Esophagus squamous epithelium (tissue), 5 donors: ENCODE results near the gene DNAJA3. TPM values are rescaled to one million over a fixed set of nuclear protein-coding genes. Genes with fewer than 3 reads are reported as not detected.

ENCODE experiments used
- DNase-seq: peaks from one replicate; lab custom pipeline; 2025; lab: John Stamatoyannopoulos, UW
- H3K27ac ChIP-seq, 4 donors: fragments of 200-600 bp; sonication (generic); one replicate each; pipeline ENCODE4 v1.5.1; 2016 to 2019; ENCODE audit warnings: mild to moderate bottlenecking in 1 of 4
- H3K27me3 ChIP-seq, 4 donors: fragments of 200-600 bp; sonication (generic); 1 replicate in 3 of 4; 2 replicates in 1 of 4; pipeline versions ENCODE4 v1.5.1 to v1.6.0; 2017 to 2021; ENCODE audit warnings: antibody characterized with exemption in 1 of 4
- H3K36me3 ChIP-seq, 3 donors: fragments of 200-600 bp; sonication (generic); one replicate each; pipeline ENCODE4 v1.5.1; 2016 to 2019
- H3K4me1 ChIP-seq, 3 donors: fragments of 200-600 bp; sonication (generic); one replicate each; pipeline ENCODE4 v1.5.1; 2017 to 2019
- H3K4me3 ChIP-seq, 4 donors: fragments of 200-600 bp; sonication (generic); 1 replicate in 3 of 4; 2 replicates in 1 of 4; pipeline ENCODE4 v1.5.1; 2016 to 2019; ENCODE audit warnings: mild to moderate bottlenecking in 2 of 4, moderate library complexity in 1 of 4
- H3K9me3 ChIP-seq, 3 donors: fragments of 200-600 bp; sonication (generic); one replicate each; pipeline ENCODE4 v1.5.1; 2016 to 2019
- POLR2A ChIP-seq, 4 donors: fragments of 450-650 bp; IDR thresholded peaks; one replicate each; pipeline ENCODE4 v1.6.1; 2017; ENCODE audit warnings: antibody characterized with exemption in 4 of 4, mild to moderate bottlenecking in 4 of 4, moderate library complexity in 3 of 4
- WGBS, 2 donors: methylation state at CpG; one replicate each; pipeline ENCODE4 v1.1.5; 2018; 5-methylcytosine and 5-hydroxymethylcytosine counted together
- intact Hi-C: fragments of 100-400 bp; cut with DNase I; formaldehyde crosslinking; loops from one replicate; pipeline ENCODE4 v1.15.0; 2022
- total RNA-seq, 4 donors: library from RNA; depleted of rRNA; stranded (reverse); fragments of >200 nt; gene quantifications; one replicate each; pipeline ENCODE4 v1.1.0, GENCODE V29; 2016
- TF ChIP-seq, protein P1 (sequence below), 6 experiments: fragments of 450-650 bp in 4 of 6; fragments of 200-600 bp in 2 of 6; sonication (generic) in 2 of 6; IDR thresholded peaks; one replicate each; pipeline ENCODE4 v1.5.1; 2016 to 2019; ENCODE audit warnings: antibody characterized with exemption in 6 of 6, mild to moderate bottlenecking in 4 of 6, moderate library complexity in 4 of 6
- donor health status: DM: yes; HTN: yes; CAD: no.

The DNAJA3 gene
- total RNA-seq, 4 donors from 2014 or later: 45.2 to 59.1 (median 49.1) TPM

DNA sequence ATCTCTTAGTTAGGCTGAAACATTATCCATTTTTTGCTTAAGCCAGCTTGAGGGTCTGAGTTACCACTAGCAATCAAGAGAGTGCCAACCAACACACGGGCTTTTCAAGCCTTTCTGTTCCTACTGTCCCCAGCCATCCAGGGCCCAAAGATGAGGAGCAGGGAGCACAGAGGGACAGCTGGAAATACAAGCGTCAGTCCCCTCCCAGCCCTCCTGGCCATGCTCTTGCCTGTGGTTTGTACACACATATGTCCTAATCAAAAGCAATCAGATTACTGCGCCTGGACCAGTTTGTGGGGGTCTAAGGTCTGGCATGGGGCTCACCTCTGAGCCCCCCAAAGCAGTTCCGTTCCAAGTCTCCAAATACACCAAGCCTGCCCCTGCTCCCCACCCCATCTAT, 12.8 kb upstream of the DNAJA3 start:
- TF ChIP-seq, protein P1, sequence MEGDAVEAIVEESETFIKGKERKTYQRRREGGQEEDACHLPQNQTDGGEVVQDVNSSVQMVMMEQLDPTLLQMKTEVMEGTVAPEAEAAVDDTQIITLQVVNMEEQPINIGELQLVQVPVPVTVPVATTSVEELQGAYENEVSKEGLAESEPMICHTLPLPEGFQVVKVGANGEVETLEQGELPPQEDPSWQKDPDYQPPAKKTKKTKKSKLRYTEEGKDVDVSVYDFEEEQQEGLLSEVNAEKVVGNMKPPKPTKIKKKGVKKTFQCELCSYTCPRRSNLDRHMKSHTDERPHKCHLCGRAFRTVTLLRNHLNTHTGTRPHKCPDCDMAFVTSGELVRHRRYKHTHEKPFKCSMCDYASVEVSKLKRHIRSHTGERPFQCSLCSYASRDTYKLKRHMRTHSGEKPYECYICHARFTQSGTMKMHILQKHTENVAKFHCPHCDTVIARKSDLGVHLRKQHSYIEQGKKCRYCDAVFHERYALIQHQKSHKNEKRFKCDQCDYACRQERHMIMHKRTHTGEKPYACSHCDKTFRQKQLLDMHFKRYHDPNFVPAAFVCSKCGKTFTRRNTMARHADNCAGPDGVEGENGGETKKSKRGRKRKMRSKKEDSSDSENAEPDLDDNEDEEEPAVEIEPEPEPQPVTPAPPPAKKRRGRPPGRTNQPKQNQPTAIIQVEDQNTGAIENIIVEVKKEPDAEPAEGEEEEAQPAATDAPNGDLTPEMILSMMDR (IDR thresholded peaks at IDR 0.05): no peak
- no peak for TF ChIP-seq POLR2A (IDR thresholded peaks at IDR 0.05)
- Histone ChIP-seq H3K36me3 (peaks cover 5 to 39% (median 6%) of the 10 kb centered on the region in 3 donors), H3K27ac (no peak overlapping the region), H3K27me3 (no peaks in the 10 kb centered on the region), H3K4me1 (peaks cover 18 to 80% (median 18%) of the 10 kb centered on the region in 3 donors), H3K4me3 (no peak overlapping the region), H3K9me3 (no peaks in the 10 kb centered on the region)
- intact Hi-C loops: no loop called here
- no peak for DNase-seq
- WGBS, 2 donors: 93 to 94% methylated on average over 3 to 4 of the region's 4 CpGs

DNA sequence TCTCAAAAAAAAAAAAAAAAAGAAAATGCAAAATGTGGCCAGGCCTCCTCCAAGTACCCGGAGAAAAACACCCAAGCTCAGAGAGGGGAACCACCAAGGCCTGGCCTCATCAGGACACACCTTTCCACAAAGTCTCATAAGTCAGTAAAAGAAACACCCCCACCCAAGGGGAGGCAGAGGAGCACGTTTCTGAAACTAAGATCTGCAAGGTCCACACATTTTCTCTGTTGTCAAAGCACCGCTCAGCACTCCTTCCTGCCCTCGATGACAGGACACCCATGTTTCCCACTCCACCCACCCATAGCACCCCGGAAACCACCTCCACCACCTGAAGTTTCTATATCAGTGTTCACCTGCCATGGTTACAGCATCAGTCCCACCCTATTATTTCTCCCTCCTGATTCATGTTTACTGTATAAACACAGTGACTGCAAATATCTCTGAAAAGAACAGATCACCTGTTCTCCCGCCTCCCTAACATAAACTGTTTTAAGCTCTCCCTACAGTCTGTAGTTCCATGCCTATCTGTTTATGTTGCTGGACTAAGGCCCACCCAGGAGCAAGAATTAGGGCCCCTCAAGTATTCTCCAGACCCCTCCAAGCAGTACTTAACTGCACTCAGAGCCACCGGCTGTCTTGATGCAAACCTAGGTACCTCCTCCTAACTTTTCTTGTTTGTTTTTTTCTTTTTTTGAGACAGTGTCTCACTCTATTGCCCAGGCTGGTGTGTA, 11.3 kb upstream of the DNAJA3 start:
- peak overlapping the region in 1 of 4 donors; percentile 93 for H3K27ac ChIP-seq

DNA sequence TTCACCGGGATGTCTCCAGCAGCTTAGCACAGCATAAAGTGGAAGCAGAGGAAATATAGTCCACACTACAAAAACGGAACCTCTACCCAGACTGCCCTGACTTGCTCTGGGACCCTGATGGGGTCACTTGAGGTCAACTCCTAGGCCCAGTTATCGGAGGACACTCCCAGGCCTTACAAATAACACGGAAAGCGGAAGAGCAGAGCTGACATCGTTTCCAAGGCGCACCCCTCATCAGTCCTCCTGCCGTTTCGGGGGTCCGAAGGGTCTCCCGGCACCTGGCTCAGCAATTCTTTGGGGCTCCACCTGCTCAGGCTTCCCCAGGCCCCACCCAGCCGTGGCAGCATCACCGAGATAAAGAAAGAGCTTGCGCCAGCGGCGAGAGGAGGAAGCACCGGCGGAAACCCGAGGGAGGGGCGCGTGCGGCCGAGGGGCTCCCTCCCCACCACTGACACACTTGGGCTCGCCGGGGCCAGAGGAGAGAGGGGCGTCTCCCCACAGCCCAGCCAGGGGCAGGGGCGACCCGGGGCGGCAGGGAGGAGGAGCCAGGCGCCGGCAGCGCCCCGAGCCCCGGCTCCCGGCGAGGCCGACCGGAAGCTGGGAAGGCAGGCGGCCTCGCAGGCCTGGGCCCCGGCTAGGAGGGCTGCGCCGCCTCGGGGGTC, 10.0 kb upstream of the DNAJA3 start:
- intact Hi-C loops: no loop called here

More for the DNA sequence above, 11.3 kb upstream of the DNAJA3 start:
- no peak for DNase-seq
- 74 to 91% methylated on average over 7 of the region's 7 CpGs for WGBS, 2 donors
- intact Hi-C loops: no loop called here
- Histone ChIP-seq H3K4me3 (no peak overlapping the region), H3K36me3 (peaks cover 5 to 31% (median 6%) of the 10 kb centered on the region in 3 donors), H3K4me1 (peaks cover 18 to 65% (median 18%) of the 10 kb centered on the region in 3 donors), H3K9me3 (no peaks in the 10 kb centered on the region), H3K27me3 (no peaks in the 10 kb centered on the region)
- no peak for TF ChIP-seq POLR2A (IDR thresholded peaks at IDR 0.05)
- TF ChIP-seq, protein P1 (IDR thresholded peaks at IDR 0.05): no peak

DNA sequence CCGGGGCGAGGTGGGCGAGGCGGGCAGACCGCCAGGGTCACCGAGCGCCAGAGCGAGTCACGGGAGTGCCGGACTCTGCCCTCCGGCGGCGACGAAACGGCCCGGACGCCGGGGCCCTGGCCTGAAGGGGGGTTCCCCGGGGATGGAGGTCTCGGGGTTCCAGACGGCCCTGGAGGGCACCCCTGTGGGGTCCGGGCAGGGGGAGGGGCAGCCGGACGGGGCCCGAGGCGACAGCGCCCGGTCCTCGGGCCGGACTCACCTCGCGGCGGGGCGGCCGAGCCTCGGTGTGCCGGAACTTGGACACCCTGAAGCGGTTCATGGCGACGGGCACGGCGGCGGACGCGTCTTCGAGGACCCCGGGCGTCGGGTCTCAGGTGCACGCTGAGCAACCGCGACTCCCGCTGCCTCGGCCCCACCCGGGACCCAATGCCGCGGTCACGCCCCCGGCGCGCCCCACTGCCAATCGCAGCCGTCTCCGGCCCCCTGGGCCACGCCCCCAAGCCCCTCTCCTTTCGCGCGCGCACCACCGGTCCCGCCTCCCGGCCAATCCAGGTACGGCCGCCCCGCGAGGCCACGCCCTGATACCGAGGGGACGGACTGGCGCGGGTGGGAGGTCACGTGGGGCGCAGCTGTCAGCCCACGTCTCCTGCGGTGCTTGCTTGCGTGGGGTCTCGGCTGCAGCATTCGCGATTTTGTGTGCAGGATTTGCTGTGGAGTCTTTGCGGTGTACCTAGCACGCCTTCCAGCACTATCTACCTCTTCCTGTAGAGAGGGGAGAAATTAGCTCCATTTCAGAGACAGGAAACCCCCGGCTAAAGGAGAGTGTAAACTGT, 9.3 kb upstream of the DNAJA3 start, which contains the start of gene CORO7:
Gene CORO7, minus strand, starts transcription at position 397 of the 833 bp plus-strand sequence. Its CDS starts 78 bp downstream, at position 319.
- Histone ChIP-seq H3K9me3 (no peaks in the 10 kb centered on the region), H3K4me1 (peaks cover 10 to 45% (median 14%) of the 10 kb centered on the region in 3 donors), H3K36me3 (peaks cover 5 to 19% (median 6%) of the 10 kb centered on the region in 3 donors), H3K27me3 (no peaks in the 10 kb centered on the region), H3K4me3 (peak within 1 kb of the TSS; percentile 75 to 97 (median 88)), H3K27ac (peak within 1 kb of the TSS; percentile 83 to 93 (median 88))
- WGBS, 2 donors: 0% methylated on average over 6 of the region's 92 CpGs; no CpG with 5 or more reads in 1 of the 2 donors
- TF ChIP-seq, protein P1 (IDR thresholded peaks at IDR 0.05): peak in 5 of 6 experiments; percentile 3 to 32 (median 29)
- TF ChIP-seq POLR2A (IDR thresholded peaks at IDR 0.05): peak in 3 of 4 donors; percentile 27 to 87 (median 78)
- peak; percentile 85 for DNase-seq
- intact Hi-C loops: no loop called here

More for the DNA sequence above, 10.0 kb upstream of the DNAJA3 start:
- 0 to 2% methylated on average over 6 to 15 of the region's 44 CpGs for WGBS, 2 donors
- Histone ChIP-seq H3K4me3 (peak overlapping the region; percentile 75 to 97 (median 88)), H3K4me1 (peaks cover 15 to 52% (median 16%) of the 10 kb centered on the region in 3 donors), H3K36me3 (peaks cover 5 to 25% (median 6%) of the 10 kb centered on the region in 3 donors), H3K27me3 (no peaks in the 10 kb centered on the region), H3K9me3 (no peaks in the 10 kb centered on the region), H3K27ac (peak overlapping the region; percentile 83 to 93 (median 88))
- no peak for DNase-seq
- peak in 1 of 4 donors; percentile 8 for TF ChIP-seq POLR2A (IDR thresholded peaks at IDR 0.05)
- TF ChIP-seq, protein P1 (IDR thresholded peaks at IDR 0.05): peak in 1 of 6 experiments; percentile 8
